Stimulated activated CD8-positive, alpha-beta memory T cell treated with anti-CD3 and anti-CD28 coated beads, Interleukin-4, amount 100 ng/mL, for 24 hours (primary cell): ENCODE data around the gene IKZF1.

Experiments
- DNase-seq: peaks from one replicate; pipeline ENCODE4 v3.0.0-alpha.2; 2020; ENCODE audit warnings: low read depth

Gene IKZF1

GRCh38 chr7:50376056-50376820 lies 71.7 kb downstream of the IKZF1 start:
- DNase-seq, result no peak

GRCh38 chr7:50377356-50377755 lies 72.8 kb downstream of the IKZF1 start:
- no peak for DNase-seq

GRCh38 chr7:50379082-50379481 lies 74.6 kb downstream of the IKZF1 start:
- no peak for DNase-seq

GRCh38 chr7:50379539-50379938 lies 75.0 kb downstream of the IKZF1 start:
- no peak for DNase-seq

GRCh38 chr7:50382455-50382854 lies 77.9 kb downstream of the IKZF1 start:
- DNase-seq, result no peak

GRCh38 chr7:50387351-50387750 lies 82.8 kb downstream of the IKZF1 start:
- DNase-seq, result no peak

GRCh38 chr7:50389961-50390360 lies 85.4 kb downstream of the IKZF1 start:
- DNase-seq, result no peak

- DNase-seq, result no peak
Observed at GRCh38 chr7:50391386-50391785, 86.9 kb downstream of the IKZF1 start.

GRCh38 chr7:50393076-50393475 lies 88.6 kb downstream of the IKZF1 start:
- DNase-seq, result no peak

- DNase-seq, result peak; percentile 50
Observed at GRCh38 chr7:50393547-50394252, 89.2 kb downstream of the IKZF1 start.

GRCh38 chr7:50394315-50394714 lies 89.8 kb downstream of the IKZF1 start:
- no peak for DNase-seq

- no peak for DNase-seq
Observed at GRCh38 chr7:50396856-50397255, 92.3 kb downstream of the IKZF1 start.

GRCh38 chr7:50397320-50397970 lies 92.9 kb downstream of the IKZF1 start:
- DNase-seq, result no peak

GRCh38 chr7:50397971-50398324 lies 93.4 kb downstream of the IKZF1 start:
- DNase-seq, result no peak

- no peak for DNase-seq
Observed at GRCh38 chr7:50399206-50399605, 94.7 kb downstream of the IKZF1 start.

- DNase-seq, result no peak
Observed at GRCh38 chr7:50399635-50400034, 95.1 kb downstream of the IKZF1 start.

- DNase-seq, result no peak
Observed at GRCh38 chr7:50400114-50400513, 95.6 kb downstream of the IKZF1 start.

GRCh38 chr7:50404392-50404791 lies 99.9 kb downstream of the IKZF1 start:
- DNase-seq, result no peak

GRCh38 chr7:50405221-50405620 lies 100.7 kb downstream of the IKZF1 start:
- no peak for DNase-seq

GRCh38 chr7:50406935-50407334 lies 102.4 kb downstream of the IKZF1 start:
- DNase-seq, result no peak

GRCh38 chr7:50409856-50410745 lies 105.6 kb downstream of the IKZF1 start:
- DNase-seq, result no peak

GRCh38 chr7:50411332-50411731 lies 106.8 kb downstream of the IKZF1 start:
- no peak for DNase-seq
